Right lobe of liver (tissue), 4 donors: ENCODE data around the gene IPPK.

Experiments
- CTCF ChIP-seq, 4 donors: fragments of 200-600 bp in 3 of 4; fragments of 450-650 bp in 1 of 4; IDR thresholded peaks; one replicate each; pipeline versions ENCODE4 v1.5.1 to v1.8.0; 2016 to 2022; ENCODE audit warnings: antibody characterized with exemption in 4 of 4, mild to moderate bottlenecking in 2 of 4
- POLR2A ChIP-seq: fragments of 450-650 bp; IDR thresholded peaks from one replicate; pipeline ENCODE4 v1.6.1; 2017; ENCODE audit warnings: antibody characterized with exemption, mild to moderate bottlenecking
- donor health status: DM: no; HTN: no; CAD: no.
- donor health status: DM: no; HTN: no; CAD: no.
- donor health status: DM: no; HTN: yes; CAD: no.

- TF ChIP-seq CTCF (IDR thresholded peaks at IDR 0.05) (no peak), POLR2A (no peak)
Measured at GRCh38 chr9:92686954-92687353, 17.0 kb upstream of the IPPK start.
